Gastroesophageal sphincter (tissue), 4 donors: Measurements from ENCODE around the gene PDK4. TPM values are rescaled to one million over a fixed set of nuclear protein-coding genes. Genes with fewer than 3 reads are reported as not detected.
A peak's percentile ranks its signal among the peaks of the same experiment; 100 is the strongest.

Source experiments
- ATAC-seq: fragments of 150-250 bp; one replicate; pipeline ENCODE4 v1.9.1; 2016; ENCODE audit warnings: mild to moderate bottlenecking, moderate library complexity
- H3K27ac ChIP-seq, 4 donors: fragments of 200-600 bp; sonication (generic) in 3 of 4; 1 replicate in 3 of 4; 2 replicates in 1 of 4; pipeline ENCODE4 v1.5.1; 2016 to 2019
- H3K27me3 ChIP-seq: fragments of 200-600 bp; sonication (generic); one replicate; pipeline ENCODE4 v1.5.1; 2019
- H3K36me3 ChIP-seq, 2 donors: fragments of 200-600 bp; sonication (generic); one replicate each; pipeline ENCODE4 v1.5.1; 2019; ENCODE audit warnings: control low read depth in 1 of 2
- H3K4me1 ChIP-seq, 3 donors: fragments of 200-600 bp; sonication (generic); 1 replicate in 2 of 3; 2 replicates in 1 of 3; pipeline ENCODE4 v1.5.1; 2016 to 2019; ENCODE audit warnings: control low read depth in 2 of 3
- H3K4me3 ChIP-seq, 2 donors: fragments of 200-600 bp; sonication (generic); one replicate each; pipeline ENCODE4 v1.5.1; 2019; ENCODE audit warnings: mild to moderate bottlenecking in 1 of 2, moderate library complexity in 1 of 2
- H3K9me3 ChIP-seq, 3 donors: fragments of 200-600 bp; sonication (generic); one replicate each; pipeline ENCODE4 v1.5.1; 2017 to 2019; ENCODE audit warnings: control low read depth in 2 of 3
- EP300 ChIP-seq: sonication (generic); formaldehyde crosslinking; IDR thresholded peaks from one replicate; pipeline ENCODE4 v1.6.1; 2017; ENCODE audit warnings: antibody characterized with exemption, mild to moderate bottlenecking
- POLR2A ChIP-seq, 2 donors: fragments of 450-650 bp; IDR thresholded peaks; one replicate each; pipeline ENCODE4 v1.6.1; 2017; ENCODE audit warnings: antibody characterized with exemption in 2 of 2, mild to moderate bottlenecking in 2 of 2, moderate library complexity in 1 of 2
- POLR2AphosphoS5 ChIP-seq: sonication (generic); formaldehyde crosslinking; IDR thresholded peaks from one replicate; pipeline ENCODE4 v1.6.1; 2017; ENCODE audit warnings: antibody characterized with exemption
- WGBS, 2 donors: methylation state at CpG; one replicate each; pipeline ENCODE4 v1.1.5; 2018; ENCODE audit warnings: low coverage in 1 of 2; 5-methylcytosine and 5-hydroxymethylcytosine counted together
- total RNA-seq, 4 donors: library from RNA; depleted of rRNA; stranded (reverse); fragments of >200 nt; gene quantifications; one replicate each; pipeline ENCODE4 v1.1.0, GENCODE V29; 2016
- TF ChIP-seq, protein P1 (sequence below), 4 experiments: fragments of 200-600 bp in 2 of 4; fragments of 450-650 bp in 2 of 4; sonication (generic) in 1 of 4; IDR thresholded peaks; one replicate each; pipeline ENCODE4 v1.5.1; 2017 to 2019; ENCODE audit warnings: antibody characterized with exemption in 4 of 4, mild to moderate bottlenecking in 2 of 4, moderate library complexity in 2 of 4

Gene PDK4
- total RNA-seq, 4 donors from 2014 or later: 208 to 842 (median 506) TPM

DNA sequence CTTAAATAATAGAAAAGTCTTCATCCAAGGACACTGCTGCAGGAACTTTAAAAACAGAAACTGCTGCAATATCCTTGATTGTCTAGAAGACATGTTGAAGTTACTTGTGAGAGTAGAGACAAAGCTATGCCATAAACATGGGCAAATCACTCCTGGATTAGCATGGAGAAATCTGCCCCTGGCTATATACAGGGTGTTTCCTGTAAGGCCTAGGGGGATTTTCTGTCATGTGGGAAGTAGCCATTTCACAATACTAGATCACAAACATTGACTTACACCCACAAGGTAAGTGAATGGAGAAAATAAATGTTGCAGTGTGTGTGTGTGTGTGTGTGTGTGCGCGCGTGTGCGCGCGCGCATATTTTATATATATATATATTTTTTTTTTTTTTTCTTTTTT lies 35.2 kb upstream of the PDK4 start:
- peak overlapping the region; percentile 55 to 80 (median 74) for H3K27ac ChIP-seq
- 70 to 96% methylated on average over 7 of the region's 7 CpGs for WGBS, 2 donors
- H3K9me3 ChIP-seq: no peaks in the 10 kb centered on the region
- H3K4me3 ChIP-seq: no peak overlapping the region
- H3K36me3 ChIP-seq: no peaks in the 10 kb centered on the region
- peaks cover 0 to 37% (median 11%) of the 10 kb centered on the region in 3 donors for H3K4me1 ChIP-seq
- no peak for ATAC-seq
- no peaks in the 10 kb centered on the region for H3K27me3 ChIP-seq
- TF ChIP-seq EP300: no peak
- no peak for TF ChIP-seq POLR2A (IDR thresholded peaks at IDR 0.05)
- no peak for TF ChIP-seq POLR2AphosphoS5
- TF ChIP-seq, protein P1, sequence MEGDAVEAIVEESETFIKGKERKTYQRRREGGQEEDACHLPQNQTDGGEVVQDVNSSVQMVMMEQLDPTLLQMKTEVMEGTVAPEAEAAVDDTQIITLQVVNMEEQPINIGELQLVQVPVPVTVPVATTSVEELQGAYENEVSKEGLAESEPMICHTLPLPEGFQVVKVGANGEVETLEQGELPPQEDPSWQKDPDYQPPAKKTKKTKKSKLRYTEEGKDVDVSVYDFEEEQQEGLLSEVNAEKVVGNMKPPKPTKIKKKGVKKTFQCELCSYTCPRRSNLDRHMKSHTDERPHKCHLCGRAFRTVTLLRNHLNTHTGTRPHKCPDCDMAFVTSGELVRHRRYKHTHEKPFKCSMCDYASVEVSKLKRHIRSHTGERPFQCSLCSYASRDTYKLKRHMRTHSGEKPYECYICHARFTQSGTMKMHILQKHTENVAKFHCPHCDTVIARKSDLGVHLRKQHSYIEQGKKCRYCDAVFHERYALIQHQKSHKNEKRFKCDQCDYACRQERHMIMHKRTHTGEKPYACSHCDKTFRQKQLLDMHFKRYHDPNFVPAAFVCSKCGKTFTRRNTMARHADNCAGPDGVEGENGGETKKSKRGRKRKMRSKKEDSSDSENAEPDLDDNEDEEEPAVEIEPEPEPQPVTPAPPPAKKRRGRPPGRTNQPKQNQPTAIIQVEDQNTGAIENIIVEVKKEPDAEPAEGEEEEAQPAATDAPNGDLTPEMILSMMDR (IDR thresholded peaks at IDR 0.05): no peak

DNA sequence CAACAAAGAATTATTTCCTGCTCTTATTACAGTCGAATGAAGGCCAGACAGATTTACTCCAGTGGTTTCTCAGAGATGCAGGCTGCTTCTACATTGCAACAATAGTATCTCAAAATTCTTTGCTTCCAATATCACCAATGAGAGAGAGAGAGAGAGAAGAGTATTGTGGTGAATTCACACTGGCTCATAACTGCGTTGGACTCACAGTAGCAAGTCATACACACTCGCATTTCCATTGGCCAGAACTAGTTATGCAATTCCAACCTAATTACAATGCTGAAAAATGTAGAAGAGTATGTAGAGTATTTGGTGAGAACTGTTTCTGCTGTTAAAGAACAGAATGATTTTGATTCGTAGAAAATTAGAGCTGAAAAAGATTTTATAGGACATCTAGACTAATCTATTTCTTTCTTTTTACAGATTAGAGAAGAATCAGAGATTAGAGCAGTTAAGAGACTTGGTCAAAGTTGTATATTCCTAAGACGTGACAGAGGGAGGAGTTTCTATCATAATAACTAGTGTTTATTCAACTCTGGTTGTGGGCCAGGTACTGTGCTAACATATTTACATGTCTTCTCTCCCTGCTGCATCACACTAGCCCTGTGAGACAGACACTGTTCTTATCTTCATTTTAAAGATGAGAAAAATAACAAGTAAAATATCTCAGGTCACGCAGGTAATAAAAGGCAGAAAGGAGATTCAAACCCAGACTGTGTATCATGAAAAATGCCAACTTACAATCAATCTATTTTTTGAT lies 34.6 kb upstream of the PDK4 start:
- Histone ChIP-seq H3K36me3 (no peaks in the 10 kb centered on the region), H3K9me3 (no peaks in the 10 kb centered on the region), H3K4me1 (peaks cover 0 to 37% (median 11%) of the 10 kb centered on the region in 3 donors), H3K27ac (peak overlapping the region; percentile 55 to 80 (median 74)), H3K4me3 (no peak overlapping the region), H3K27me3 (no peaks in the 10 kb centered on the region)
- 45 to 48% methylated on average over 6 of the region's 6 CpGs for WGBS, 2 donors
- peak; percentile 69 for ATAC-seq
- TF ChIP-seq POLR2AphosphoS5 (peak; percentile 63), EP300 (no peak)

DNA sequence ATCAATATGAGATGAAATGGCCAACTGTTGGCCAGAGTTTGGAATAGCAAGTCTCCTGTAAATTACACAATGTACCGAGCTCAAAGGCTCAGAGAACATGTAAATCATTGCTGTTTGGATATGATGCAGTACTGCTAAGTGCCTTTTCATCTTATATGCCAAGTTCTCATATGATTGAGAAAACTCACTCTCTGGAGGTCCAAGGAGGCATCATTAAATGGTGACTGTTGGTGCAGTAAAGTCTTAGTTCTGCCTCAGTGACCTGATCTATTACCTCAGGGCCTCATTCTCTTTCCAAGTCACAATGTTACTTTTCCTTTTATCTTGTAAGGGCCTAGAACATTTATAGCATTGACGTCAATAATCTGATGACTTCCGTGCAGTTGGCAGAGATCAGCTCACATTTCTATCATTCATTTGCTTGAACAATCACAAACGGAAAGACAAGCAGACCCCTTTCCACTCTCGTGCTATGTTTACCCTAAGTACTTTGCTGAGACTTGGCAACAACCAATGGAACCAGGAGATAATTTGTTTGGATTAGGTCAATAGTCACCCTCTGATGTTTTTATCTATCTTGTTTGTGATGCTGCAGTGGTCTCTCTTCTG lies 32.6 kb upstream of the PDK4 start:
- TF ChIP-seq POLR2A (IDR thresholded peaks at IDR 0.05) (no peak), POLR2AphosphoS5 (peak; percentile 97), EP300 (peak; percentile 57)
- TF ChIP-seq, protein P1 (IDR thresholded peaks at IDR 0.05): peak in 2 of 4 experiments; percentile 30 to 35
- Histone ChIP-seq H3K9me3 (no peaks in the 10 kb centered on the region), H3K4me3 (no peak overlapping the region), H3K36me3 (no peaks in the 10 kb centered on the region), H3K27ac (peak overlapping the region; percentile 29 to 80 (median 62)), H3K27me3 (no peaks in the 10 kb centered on the region), H3K4me1 (peaks cover 0 to 37% (median 11%) of the 10 kb centered on the region in 3 donors)
- 24 to 33% methylated on average over 2 to 4 of the region's 5 CpGs for WGBS, 2 donors
- ATAC-seq: peak; percentile 57

DNA sequence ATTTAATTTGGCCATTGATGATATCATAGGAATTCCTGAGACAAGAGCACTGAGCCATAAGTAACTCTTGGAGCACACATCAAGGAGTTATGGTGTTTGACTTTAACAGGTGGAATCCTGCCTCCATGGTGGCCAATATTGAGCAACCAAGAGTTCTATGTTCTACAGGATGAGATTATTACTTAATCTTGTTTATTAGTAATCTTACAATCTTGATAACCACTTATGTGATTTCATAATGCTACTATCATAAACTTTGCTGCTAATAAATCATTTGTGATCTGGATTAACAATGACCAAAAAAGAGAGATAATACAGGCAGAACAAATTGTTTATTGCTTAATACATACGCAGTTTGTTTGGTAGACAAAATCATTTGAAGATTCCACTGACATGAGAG lies 27.5 kb upstream of the PDK4 start:
- Histone ChIP-seq H3K27me3 (no peaks in the 10 kb centered on the region), H3K9me3 (no peaks in the 10 kb centered on the region), H3K27ac (no peak overlapping the region), H3K36me3 (no peaks in the 10 kb centered on the region), H3K4me1 (peaks cover 0 to 8% (median under 1%) of the 10 kb centered on the region in 3 donors), H3K4me3 (no peak overlapping the region)
- TF ChIP-seq POLR2A (IDR thresholded peaks at IDR 0.05): no peak
- TF ChIP-seq POLR2AphosphoS5: no peak
- TF ChIP-seq, protein P1 (IDR thresholded peaks at IDR 0.05): no peak
- TF ChIP-seq EP300: no peak
- WGBS, 2 donors: 0 to 93% methylated on average over 1 of the region's 1 CpG
- no peak for ATAC-seq

DNA sequence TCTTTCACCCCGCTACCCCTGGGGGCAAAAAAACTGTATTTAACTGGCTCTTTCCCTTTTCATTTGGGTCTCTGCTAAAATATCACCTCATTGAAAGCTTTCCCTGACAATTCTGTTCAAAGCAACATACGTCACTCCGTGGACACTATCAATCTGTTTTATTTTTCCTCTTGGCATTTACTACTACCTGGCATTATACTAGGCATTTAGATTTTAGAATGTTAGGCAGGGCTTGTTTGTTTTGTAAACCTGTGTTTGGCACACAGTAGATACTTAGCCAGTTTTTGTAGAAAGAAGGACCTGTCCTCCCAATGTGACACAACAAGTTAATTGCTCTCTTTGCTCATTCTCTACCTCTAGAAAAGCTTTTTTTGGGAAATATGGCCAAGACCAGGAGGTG lies 26.5 kb upstream of the PDK4 start:
- no peaks in the 10 kb centered on the region for H3K9me3 ChIP-seq
- H3K27ac ChIP-seq: no peak overlapping the region
- TF ChIP-seq POLR2A (IDR thresholded peaks at IDR 0.05) (no peak), EP300 (no peak), POLR2AphosphoS5 (no peak)
- TF ChIP-seq, protein P1 (IDR thresholded peaks at IDR 0.05): no peak
- ATAC-seq: no peak
- H3K4me3 ChIP-seq: no peak overlapping the region
- 83 to 90% methylated on average over 3 of the region's 3 CpGs for WGBS, 2 donors
- no peaks in the 10 kb centered on the region for H3K36me3 ChIP-seq
- no peaks in the 10 kb centered on the region for H3K4me1 ChIP-seq
- H3K27me3 ChIP-seq: no peaks in the 10 kb centered on the region
